ENCODE results near the gene ST8SIA6. TPM values are rescaled to one million over a fixed set of nuclear protein-coding genes. Genes with fewer than 3 reads are reported as not detected.
"Not testable (repeated sequence)": the region's sequence is repeated elsewhere in the genome, so short reads cannot be mapped to it uniquely, and the experiment has no call there.

Gene ST8SIA6
- total and polyA plus RNA-seq, 4 donors, result 0.43 to 22.0 (median 2.9) TPM

- Histone ChIP-seq H3K36me3 (ENCODE audit: control insufficient read depth in 4 of 4, insufficient read depth in 4 of 4, low read length in 4 of 4) (no peaks in the 10 kb centered on the region), H3K9ac (ENCODE audit: insufficient read depth in 1 of 2, low read length in 2 of 2) (no peak overlapping the region), H3K9me3 (ENCODE audit: control insufficient read depth in 4 of 4, insufficient read depth in 3 of 4, low read length in 3 of 4) (peaks cover 0 to 4% (median 0%) of the 10 kb centered on the region in 4 donors), H3K27ac (ENCODE audit: low read depth in 1 of 2, low read length in 1 of 2) (no peak overlapping the region), H3K4me3 (no peak overlapping the region), H3K27me3 (ENCODE audit: control insufficient read depth in 3 of 3, insufficient read depth in 3 of 3, low read length in 2 of 3) (no peaks in the 10 kb centered on the region), H3K4me1 (ENCODE audit: control insufficient read depth in 5 of 5, insufficient read depth in 5 of 5, low read length in 5 of 5) (peaks cover 0 to 12% (median 0%) of the 10 kb centered on the region in 5 donors)
- ATAC-seq (ENCODE audit: insufficient read depth, low FRiP score) (no peak), DNase-seq (no peak)
- TF ChIP-seq CTCF (IDR thresholded peaks at IDR 0.05; ENCODE audit: control extremely low read depth, extremely low read depth), result no peak
- 91 to 95% methylated on average over 4 of the region's 4 CpGs for WGBS, 2 donors
These were observed 128.0 kb downstream of the ST8SIA6 start for GRCh38 chr10:17326377-17326776.

DNA sequence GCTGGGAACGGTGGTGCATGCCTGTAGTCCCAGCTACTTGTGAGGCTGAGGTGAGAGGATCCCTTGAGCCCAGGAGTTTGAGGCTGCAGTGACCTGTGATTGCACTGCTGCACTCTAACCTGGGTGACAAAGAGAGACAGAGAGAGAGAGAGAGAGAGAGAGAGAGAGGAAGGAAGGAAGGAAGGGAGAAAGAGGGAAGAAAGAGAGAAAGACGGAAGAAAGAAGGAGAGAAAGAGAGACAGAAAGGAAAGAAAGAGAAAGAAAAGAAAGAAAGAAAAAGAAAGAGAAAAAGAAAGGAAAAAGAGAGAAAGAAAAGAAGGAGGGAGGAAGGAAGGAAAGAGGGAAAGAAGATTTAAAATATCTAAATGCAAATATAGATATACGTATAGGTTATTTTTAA lies 132.4 kb downstream of the ST8SIA6 start:
- not testable (repeated sequence) for H3K4me3 ChIP-seq; H3K27me3 ChIP-seq (ENCODE audit: control insufficient read depth in 3 of 3, insufficient read depth in 3 of 3, low read length in 2 of 3); H3K9ac ChIP-seq (ENCODE audit: insufficient read depth in 1 of 2, low read length in 2 of 2); ATAC-seq (ENCODE audit: insufficient read depth, low FRiP score); H3K36me3 ChIP-seq (ENCODE audit: control insufficient read depth in 4 of 4, insufficient read depth in 4 of 4, low read length in 4 of 4); DNase-seq; H3K27ac ChIP-seq (ENCODE audit: low read depth in 1 of 2, low read length in 1 of 2); H3K9me3 ChIP-seq (ENCODE audit: control insufficient read depth in 4 of 4, insufficient read depth in 3 of 4, low read length in 3 of 4); H3K4me1 ChIP-seq (ENCODE audit: control insufficient read depth in 5 of 5, insufficient read depth in 5 of 5, low read length in 5 of 5)
- 87 to 92% methylated on average over 3 of the region's 3 CpGs for WGBS, 2 donors

GRCh38 chr10:17316488-17317170 lies 137.8 kb downstream of the ST8SIA6 start:
- no peak overlapping the region for H3K9ac ChIP-seq (ENCODE audit: insufficient read depth in 1 of 2, low read length in 2 of 2)
- H3K4me3 ChIP-seq, result no peak overlapping the region
- no peaks in the 10 kb centered on the region for H3K36me3 ChIP-seq (ENCODE audit: control insufficient read depth in 4 of 4, insufficient read depth in 4 of 4, low read length in 4 of 4)
- peaks cover 0 to 2% (median 0%) of the 10 kb centered on the region in 3 donors for H3K27me3 ChIP-seq (ENCODE audit: control insufficient read depth in 3 of 3, insufficient read depth in 3 of 3, low read length in 2 of 3)
- TF ChIP-seq CTCF (IDR thresholded peaks at IDR 0.05; ENCODE audit: control extremely low read depth, extremely low read depth), result no peak
- WGBS, 2 donors, result 81 to 88% methylated on average over 1 of the region's 1 CpG
- ATAC-seq (ENCODE audit: insufficient read depth, low FRiP score) (no peak), DNase-seq (no peak)
- no peaks in the 10 kb centered on the region for H3K4me1 ChIP-seq (ENCODE audit: control insufficient read depth in 5 of 5, insufficient read depth in 5 of 5, low read length in 5 of 5)
- no peaks in the 10 kb centered on the region for H3K9me3 ChIP-seq (ENCODE audit: control insufficient read depth in 4 of 4, insufficient read depth in 3 of 4, low read length in 3 of 4)
- H3K27ac ChIP-seq (ENCODE audit: low read depth in 1 of 2, low read length in 1 of 2), result no peak overlapping the region

GRCh38 chr10:17309435-17309834 lies 145.0 kb downstream of the ST8SIA6 start:
- ATAC-seq (ENCODE audit: insufficient read depth, low FRiP score), result no peak
- 77 to 94% methylated on average over 2 of the region's 2 CpGs for WGBS, 2 donors

More at GRCh38 chr10:17309435-17309834, 145.0 kb downstream of the ST8SIA6 start:
- no peak for DNase-seq
- no peak for TF ChIP-seq CTCF (IDR thresholded peaks at IDR 0.05; ENCODE audit: control extremely low read depth, extremely low read depth)
- Histone ChIP-seq H3K9ac (ENCODE audit: insufficient read depth in 1 of 2, low read length in 2 of 2) (no peak overlapping the region), H3K9me3 (ENCODE audit: control insufficient read depth in 4 of 4, insufficient read depth in 3 of 4, low read length in 3 of 4) (peaks cover 0 to 4% (median 0%) of the 10 kb centered on the region in 4 donors), H3K36me3 (ENCODE audit: control insufficient read depth in 4 of 4, insufficient read depth in 4 of 4, low read length in 4 of 4) (no peaks in the 10 kb centered on the region), H3K27me3 (ENCODE audit: control insufficient read depth in 3 of 3, insufficient read depth in 3 of 3, low read length in 2 of 3) (peaks cover 0 to 2% (median 0%) of the 10 kb centered on the region in 3 donors), H3K27ac (ENCODE audit: low read depth in 1 of 2, low read length in 1 of 2) (no peak overlapping the region), H3K4me3 (no peak overlapping the region), H3K4me1 (ENCODE audit: control insufficient read depth in 5 of 5, insufficient read depth in 5 of 5, low read length in 5 of 5) (no peaks in the 10 kb centered on the region)
